GM23248 (cell line): ENCODE results near the gene DNAJB5.

Experiments
- EZH2 ChIP-seq: fragments of 200-600 bp; sonication (generic); IDR thresholded peaks from 2 replicates; pipeline ENCODE4 v1.6.1; 2018; ENCODE audit warnings: antibody characterized with exemption, mild to moderate bottlenecking; ENCODE audit not compliant: insufficient read depth, poor library complexity, severe bottlenecking
- EZH2phosphoT487 ChIP-seq: fragments of 200-600 bp; sonication (generic); IDR thresholded peaks from 2 replicates; pipeline ENCODE4 v1.6.1; 2018; ENCODE audit warnings: antibody characterized with exemption, moderate library complexity, mild to moderate bottlenecking, low read depth; ENCODE audit not compliant: insufficient read depth

DNA sequence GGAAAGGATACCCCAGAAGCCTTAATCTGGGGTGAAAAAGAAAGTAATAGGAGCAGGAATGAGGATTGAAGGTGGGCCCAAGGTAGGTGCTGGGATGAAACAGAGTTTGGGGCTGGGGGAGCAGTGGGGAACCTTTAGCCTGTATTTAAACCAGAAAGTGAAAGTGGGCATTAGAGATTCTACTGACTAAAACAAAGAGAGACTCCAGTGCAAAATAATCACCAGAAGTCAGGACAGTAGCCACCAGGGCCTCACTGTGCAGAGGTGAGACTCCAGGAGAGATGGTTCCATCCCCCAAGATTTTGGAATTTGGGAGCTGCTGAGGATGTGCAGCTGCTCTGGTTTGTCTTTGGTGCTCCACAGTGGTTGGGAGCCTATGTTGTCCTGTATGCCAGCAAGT is 13.1 kb downstream of the DNAJB5 start:
- TF ChIP-seq EZH2: no peak
- no peak for TF ChIP-seq EZH2phosphoT487
